Body of pancreas (tissue), 4 donors: ENCODE results near the gene COX7A2L. TPM values are rescaled to one million over a fixed set of nuclear protein-coding genes. Genes with fewer than 3 reads are reported as not detected.
"Not testable (repeated sequence)": the region's sequence is repeated elsewhere in the genome, so short reads cannot be mapped to it uniquely, and the experiment has no call there.

Source experiments
- ATAC-seq: fragments of 150-250 bp; one replicate; pipeline ENCODE4 v1.9.1; 2016
- DNase-seq, 4 donors: peaks; one replicate each; pipeline ENCODE4 v3.0.0-alpha.2; 2019
- H3K27ac ChIP-seq, 4 donors: fragments of 200-600 bp; sonication (generic); 1 replicate in 3 of 4; 2 replicates in 1 of 4; pipeline versions ENCODE4 v1.5.1 to v1.6.1; 2016 to 2019; ENCODE audit warnings: mild to moderate bottlenecking in 1 of 4, mixed read lengths in 1 of 4, moderate library complexity in 1 of 4
- H3K27me3 ChIP-seq, 2 donors: fragments of 200-600 bp; sonication (generic); one replicate each; pipeline ENCODE4 v1.6.0; 2016; ENCODE audit warnings: mild to moderate bottlenecking in 1 of 2
- H3K36me3 ChIP-seq, 2 donors: fragments of 200-600 bp; sonication (generic); replicated peaks in 1 of 2; 2 replicates each; pipeline ENCODE4 v1.5.1; 2016; ENCODE audit warnings: low read depth in 2 of 2; ENCODE audit not compliant: insufficient read depth in 1 of 2
- H3K4me1 ChIP-seq: fragments of 200-600 bp; sonication (generic); one replicate; pipeline ENCODE4 v1.6.0; 2016
- H3K4me3 ChIP-seq, 2 donors: fragments of 200-600 bp; sonication (generic); 1 replicate in 1 of 2; 2 replicates in 1 of 2; pipeline ENCODE4 v1.5.1; 2016 to 2019
- H3K9me3 ChIP-seq, 3 donors: fragments of 200-600 bp; sonication (generic); 1 replicate in 2 of 3; 2 replicates in 1 of 3; pipeline ENCODE4 v1.5.1; 2016
- CTCF ChIP-seq, 7 experiments: fragments of 450-650 bp in 4 of 7; fragments of 200-600 bp in 3 of 7; sonication (generic) in 3 of 7; IDR thresholded peaks; one replicate each; pipeline ENCODE4 v1.5.1; 2016 to 2019; ENCODE audit warnings: antibody characterized with exemption in 7 of 7
- POLR2A ChIP-seq, 3 donors: fragments of 450-650 bp; IDR thresholded peaks; one replicate each; pipeline ENCODE4 v1.6.1; 2016; ENCODE audit warnings: antibody characterized with exemption in 3 of 3, mild to moderate bottlenecking in 2 of 3
- WGBS, 2 donors: methylation state at CpG; one replicate each; pipeline ENCODE4 v1.1.5; 2017; 5-methylcytosine and 5-hydroxymethylcytosine counted together
- intact Hi-C: fragments of 100-400 bp; cut with DNase I; formaldehyde crosslinking; loops from one replicate; pipeline ENCODE4 v1.15.1; 2023
- total RNA-seq, 2 donors: library from RNA; depleted of rRNA; stranded (reverse); fragments of >200 nt; gene quantifications; one replicate each; pipeline ENCODE4 v1.1.0, GENCODE V29; 2016

COX7A2L gene
- total RNA-seq, 2 donors from 2014 or later, result 41.9 to 58.1 TPM

- peaks cover 0 to 2% of the 10 kb centered on the region in 2 donors for H3K36me3 ChIP-seq
- no peak for DNase-seq
These were observed 12.8 kb downstream of the COX7A2L start for GRCh38 chr2:42348113-42348805.

GRCh38 chr2:42347518-42347917, 13.5 kb downstream of the COX7A2L start:
- H3K9me3 ChIP-seq, ATAC-seq, DNase-seq, H3K36me3 ChIP-seq, H3K27me3 ChIP-seq, H3K4me3 ChIP-seq, intact Hi-C loops, H3K27ac ChIP-seq: not testable (repeated sequence)
- WGBS, 2 donors, result 96% methylated on average over 12 of the region's 12 CpGs
- H3K4me1 ChIP-seq, result peaks cover 18% of the 10 kb centered on the region

More at GRCh38 chr2:42348113-42348805, 12.8 kb downstream of the COX7A2L start:
- Histone ChIP-seq H3K27me3 (no peaks in the 10 kb centered on the region), H3K9me3 (no peaks in the 10 kb centered on the region), H3K4me1 (peaks cover 10% of the 10 kb centered on the region), H3K4me3 (no peak overlapping the region), H3K27ac (no peak overlapping the region)
- WGBS, 2 donors, result 60 to 62% methylated on average over 8 of the region's 8 CpGs
- no peak for ATAC-seq
- intact Hi-C loops, result no loop called here
- TF ChIP-seq CTCF (IDR thresholded peaks at IDR 0.05), result no peak
- TF ChIP-seq POLR2A (IDR thresholded peaks at IDR 0.05), result no peak

GRCh38 chr2:42346856-42347255, 14.2 kb downstream of the COX7A2L start:
- DNase-seq, H3K27ac ChIP-seq, intact Hi-C loops, H3K27me3 ChIP-seq, ATAC-seq, H3K9me3 ChIP-seq, H3K4me3 ChIP-seq, H3K36me3 ChIP-seq: not testable (repeated sequence)
- WGBS, 2 donors, result 85 to 87% methylated on average over 6 of the region's 6 CpGs
- peaks cover 24% of the 10 kb centered on the region for H3K4me1 ChIP-seq

GRCh38 chr2:42345986-42346385, 15.0 kb downstream of the COX7A2L start:
- intact Hi-C loops, result no loop called here
- no peak overlapping the region for H3K4me3 ChIP-seq
- H3K36me3 ChIP-seq, result peaks cover 0 to 2% of the 10 kb centered on the region in 2 donors
- H3K9me3 ChIP-seq, result no peaks in the 10 kb centered on the region
- TF ChIP-seq CTCF (IDR thresholded peaks at IDR 0.05) (no peak), POLR2A (IDR thresholded peaks at IDR 0.05) (no peak)
- DNase-seq (no peak), ATAC-seq (no peak)
- H3K4me1 ChIP-seq, result peaks cover 27% of the 10 kb centered on the region
- H3K27ac ChIP-seq, result no peak overlapping the region
- H3K27me3 ChIP-seq, result no peaks in the 10 kb centered on the region
- WGBS, 2 donors, result 90 to 92% methylated on average over 4 of the region's 4 CpGs

- Histone ChIP-seq H3K4me3 (no peak overlapping the region), H3K36me3 (peaks cover 0 to 2% of the 10 kb centered on the region in 2 donors), H3K4me1 (peaks cover 17% of the 10 kb centered on the region), H3K27me3 (no peaks in the 10 kb centered on the region), H3K27ac (peak overlapping the region in 2 of 4 donors; percentile 67 to 69), H3K9me3 (no peaks in the 10 kb centered on the region)
- intact Hi-C loops, result no loop called here
- no peak for ATAC-seq
- TF ChIP-seq CTCF (IDR thresholded peaks at IDR 0.05), result no peak
- TF ChIP-seq POLR2A (IDR thresholded peaks at IDR 0.05), result no peak
- WGBS, 2 donors, result 88 to 90% methylated on average over 8 to 11 of the region's 11 CpGs
- no peak for DNase-seq
These were observed 18.2 kb downstream of the COX7A2L start for GRCh38 chr2:42342795-42343241.
